ENCODE measurements around the gene CCDC34.
"Not testable (repeated sequence)": the region's sequence is repeated elsewhere in the genome, so short reads cannot be mapped to it uniquely, and the experiment has no call there.

The CCDC34 gene

DNA sequence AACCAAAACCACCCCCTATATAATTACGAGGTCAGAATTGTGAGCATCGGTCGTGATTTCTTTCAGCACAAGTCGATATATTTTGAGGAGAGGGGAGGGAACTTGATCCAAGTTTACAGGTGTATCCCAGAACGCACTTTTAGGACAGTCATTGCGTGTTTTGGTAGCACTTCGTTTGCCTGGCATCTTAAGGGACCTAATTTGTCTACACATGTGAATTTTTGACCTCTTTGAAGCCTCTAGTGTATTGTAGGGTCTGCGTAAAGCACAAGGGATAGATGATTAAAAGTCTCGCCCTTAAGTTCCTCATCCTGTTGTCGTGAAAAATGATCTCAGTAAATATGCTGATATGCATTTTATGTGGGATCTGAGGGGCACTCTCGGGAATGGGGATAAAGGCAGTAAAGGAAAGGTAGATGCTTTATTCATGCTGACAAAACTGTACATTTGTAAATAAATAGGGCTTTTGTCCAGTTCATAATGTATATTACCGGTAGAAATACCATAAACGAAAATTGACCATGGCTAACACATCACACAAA is 632 bp upstream of the CCDC34 start:
- no peak for DNase-seq (ENCODE audit: low read depth in 1 of 2, low spot score in 1 of 2)

DNA sequence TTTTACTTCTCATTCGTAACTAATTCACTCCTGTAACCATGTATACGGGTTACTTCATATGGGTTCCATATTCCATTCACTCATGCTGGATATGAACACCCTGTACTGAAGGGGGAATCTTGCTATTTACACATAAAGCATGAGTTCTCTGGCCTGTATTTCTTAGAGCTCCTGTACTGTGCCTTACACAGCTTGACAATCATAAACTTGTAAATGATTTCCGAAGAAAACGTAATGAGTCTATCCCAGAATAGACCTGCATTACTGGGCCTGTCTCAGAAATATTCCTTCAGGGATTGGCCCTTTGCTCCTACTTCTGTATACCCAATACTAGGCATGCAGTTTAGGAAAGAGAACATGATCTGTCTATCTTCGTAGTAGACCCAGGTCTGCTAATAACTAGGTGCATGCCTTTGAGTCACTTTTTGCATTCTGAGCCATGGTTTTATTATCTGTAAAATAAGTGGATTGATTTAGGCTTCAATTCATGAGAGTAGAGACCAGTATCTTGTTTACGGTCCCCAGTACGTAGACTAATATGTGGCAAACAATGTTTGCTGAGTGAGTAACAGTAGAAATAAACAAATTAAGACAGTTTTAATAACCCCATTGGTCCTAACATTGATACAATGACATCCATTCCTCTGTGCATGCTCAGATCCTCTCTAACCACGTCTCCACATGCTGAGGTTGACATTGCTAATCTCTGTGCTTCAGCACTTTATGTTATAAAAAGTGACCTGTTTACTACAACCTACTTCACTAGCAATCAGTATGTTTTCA is 1.2 kb downstream of the CCDC34 start:
- no peak for DNase-seq (ENCODE audit: low read depth in 1 of 2, low spot score in 1 of 2)

DNA sequence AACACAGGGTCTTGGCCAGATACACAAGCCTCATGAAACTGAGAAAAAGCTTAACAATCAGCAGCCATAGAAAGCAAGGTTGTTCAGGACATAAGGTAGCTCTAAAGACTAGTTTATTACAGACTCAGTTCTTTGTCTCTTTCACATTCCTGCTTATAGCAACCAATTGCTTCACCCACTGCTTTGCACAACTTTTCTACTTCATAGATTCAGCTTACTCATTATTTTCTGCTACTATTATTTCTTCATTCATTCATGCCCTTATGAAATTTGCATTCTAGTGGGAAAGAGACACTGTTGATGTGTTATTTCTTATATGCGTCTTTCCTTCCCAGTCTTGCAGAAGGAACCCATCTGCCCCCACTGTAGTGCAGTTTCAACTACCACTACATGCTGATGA is 4.7 kb downstream of the CCDC34 start:
- DNase-seq (ENCODE audit: low read depth in 1 of 2, low spot score in 1 of 2) = no peak

DNA sequence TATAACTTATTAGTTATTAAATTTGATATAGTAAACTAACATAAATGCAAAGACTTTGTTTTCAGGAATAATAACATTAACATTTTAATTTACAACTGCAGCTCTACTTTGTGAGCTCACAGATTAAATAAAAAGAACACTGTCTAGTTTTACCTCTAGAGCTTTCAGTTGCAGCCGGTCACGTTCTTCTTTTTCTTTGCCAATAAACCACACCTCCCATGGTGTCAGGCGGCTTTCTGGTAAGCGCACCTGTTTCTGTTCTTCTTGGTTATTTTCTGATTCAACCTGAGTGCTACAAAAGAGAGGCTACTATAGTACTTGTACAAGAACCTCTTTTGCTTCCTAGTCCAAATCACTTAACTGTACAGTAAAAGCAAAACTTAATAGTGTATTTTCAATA is 5.8 kb downstream of the CCDC34 start:
- no peak for DNase-seq (ENCODE audit: low read depth in 1 of 2, low spot score in 1 of 2)

DNA sequence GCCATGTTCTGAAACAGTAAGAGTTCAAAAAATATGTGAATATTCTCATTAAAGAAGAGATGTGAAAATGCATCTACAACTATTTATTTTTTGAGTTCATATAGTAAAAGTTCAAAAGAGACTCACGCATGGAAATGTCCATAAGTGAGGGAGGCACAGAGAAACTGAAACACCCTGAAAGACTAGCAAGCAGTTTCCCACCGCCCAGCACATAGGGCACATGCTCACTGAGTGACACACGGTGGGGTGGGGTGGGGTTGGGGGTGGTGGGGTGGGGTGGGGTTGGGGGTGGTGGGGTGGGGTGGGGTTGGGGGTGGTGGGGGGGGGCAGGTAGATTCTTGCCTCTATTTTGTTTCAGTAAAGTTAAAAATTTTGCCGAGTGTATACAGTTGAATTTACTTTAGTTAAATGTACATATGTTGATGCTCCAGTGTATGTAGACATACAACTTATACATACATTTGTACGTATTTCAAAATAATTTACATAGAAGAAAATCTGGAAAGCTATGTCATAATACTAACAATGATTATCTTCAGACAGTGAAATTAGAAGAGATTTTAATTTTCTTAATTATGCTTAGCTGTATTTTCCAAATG is 6.3 kb downstream of the CCDC34 start:
- DNase-seq (ENCODE audit: low read depth in 1 of 2, low spot score in 1 of 2) = no peak

DNA sequence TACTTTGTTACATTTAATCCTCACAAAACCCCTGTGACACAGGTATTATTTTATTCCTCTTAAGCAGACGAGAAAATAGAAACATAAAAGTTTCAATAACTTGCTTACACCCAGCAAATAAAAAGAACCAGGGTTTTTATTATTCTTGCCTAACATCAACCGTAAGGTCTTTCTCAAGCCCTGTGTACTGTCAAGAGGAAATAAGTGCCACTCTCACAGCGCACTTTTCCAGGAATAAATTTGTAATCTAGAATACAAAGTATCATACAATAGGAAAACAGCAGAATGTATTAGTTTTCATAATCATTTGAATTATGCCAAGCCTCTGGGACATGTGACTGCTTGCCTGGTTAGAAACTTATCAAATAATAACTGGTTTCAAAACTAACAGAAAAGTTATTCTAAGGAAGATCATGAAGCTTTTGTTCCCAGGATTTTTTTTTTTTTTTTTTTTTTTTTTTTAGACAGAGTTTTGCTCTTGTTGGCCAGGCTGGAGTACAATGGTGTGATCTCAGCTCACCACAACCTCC is 7.4 kb downstream of the CCDC34 start:
- DNase-seq (ENCODE audit: low read depth in 1 of 2, low spot score in 1 of 2) = no peak

DNA sequence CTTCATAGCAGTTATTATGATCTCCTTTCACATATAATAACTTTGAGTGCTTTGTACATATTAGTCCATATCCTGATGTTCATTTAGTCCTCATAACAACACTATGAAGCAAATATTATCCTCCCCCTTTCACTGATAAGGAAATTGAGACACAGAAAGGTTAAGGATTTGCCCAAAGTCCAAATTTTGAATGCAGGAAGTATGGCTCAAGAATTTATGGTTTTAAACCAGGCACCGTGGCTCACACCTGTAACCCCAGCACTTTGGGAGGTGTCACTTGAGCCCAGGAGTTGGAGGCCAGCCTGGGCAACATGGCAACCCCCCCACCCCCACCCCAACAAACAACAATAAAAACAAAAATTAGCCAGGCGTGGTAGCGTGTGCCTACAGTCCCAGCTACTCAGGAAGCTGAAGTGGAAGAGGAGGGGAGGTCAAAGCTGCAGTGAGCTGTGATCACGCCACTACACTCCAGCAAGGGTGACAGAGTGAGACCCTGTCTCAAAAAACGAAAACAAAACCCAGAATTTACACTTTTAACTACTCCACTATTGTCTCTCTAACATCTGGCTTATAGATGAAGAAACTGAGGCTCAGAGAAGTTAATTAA is 8.6 kb downstream of the CCDC34 start:
- DNase-seq (ENCODE audit: low read depth in 1 of 2, low spot score in 1 of 2) = no peak

DNA sequence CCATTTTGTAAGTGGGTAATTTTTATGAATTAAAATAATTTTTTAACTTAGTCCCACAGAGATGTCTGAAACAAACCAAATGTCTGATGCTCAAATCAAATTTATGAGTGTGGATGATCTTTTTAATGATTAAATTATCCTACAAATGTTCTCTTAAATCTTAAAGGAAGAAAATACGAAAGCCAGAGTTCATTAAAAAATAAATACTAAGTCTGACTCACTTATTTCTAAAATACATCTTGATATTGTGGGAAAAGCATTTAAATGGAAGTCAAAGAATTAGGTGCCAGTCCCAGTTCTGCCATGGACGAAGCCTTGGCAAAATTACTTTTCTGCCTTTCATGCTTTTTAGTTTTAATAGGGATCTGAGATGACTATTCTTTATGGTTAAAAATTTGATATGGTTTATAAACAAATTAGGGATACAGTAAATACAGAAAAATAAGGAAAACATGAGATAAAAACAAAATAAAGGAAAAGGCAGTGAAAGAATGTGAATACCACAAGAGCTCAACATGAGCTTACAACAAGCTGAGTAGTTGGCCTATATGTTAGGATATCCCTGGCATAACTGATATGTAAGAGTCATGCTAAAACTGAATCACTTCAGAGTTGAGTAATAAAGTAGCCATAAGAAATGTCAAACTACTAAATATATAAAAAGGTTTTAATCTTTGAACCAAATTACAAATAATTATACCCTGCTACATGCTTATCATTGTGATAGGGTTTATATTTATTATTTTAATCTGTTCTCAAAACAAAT is 9.2 kb downstream of the CCDC34 start:
- no peak for DNase-seq (ENCODE audit: low read depth in 1 of 2, low spot score in 1 of 2)

DNA sequence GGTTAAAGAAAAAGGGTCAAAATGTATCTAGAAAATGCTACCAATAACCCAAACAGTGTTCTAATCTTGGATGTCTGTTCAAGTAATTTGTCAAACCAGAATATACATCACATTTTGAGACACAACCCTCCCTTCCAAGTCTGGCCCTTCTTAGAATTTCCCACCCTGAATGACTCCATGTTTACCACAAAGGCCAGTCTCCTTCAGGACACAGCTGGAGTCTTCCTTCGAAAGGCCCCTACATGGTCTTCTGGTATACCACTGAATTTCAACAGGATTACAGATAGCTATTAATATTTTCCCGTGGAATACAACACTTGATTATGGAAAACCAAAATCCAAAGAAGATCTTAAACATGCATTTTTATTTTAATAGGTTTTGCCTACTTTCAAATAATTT is 10.2 kb downstream of the CCDC34 start:
- no peak for DNase-seq (ENCODE audit: low read depth in 1 of 2, low spot score in 1 of 2)

DNA sequence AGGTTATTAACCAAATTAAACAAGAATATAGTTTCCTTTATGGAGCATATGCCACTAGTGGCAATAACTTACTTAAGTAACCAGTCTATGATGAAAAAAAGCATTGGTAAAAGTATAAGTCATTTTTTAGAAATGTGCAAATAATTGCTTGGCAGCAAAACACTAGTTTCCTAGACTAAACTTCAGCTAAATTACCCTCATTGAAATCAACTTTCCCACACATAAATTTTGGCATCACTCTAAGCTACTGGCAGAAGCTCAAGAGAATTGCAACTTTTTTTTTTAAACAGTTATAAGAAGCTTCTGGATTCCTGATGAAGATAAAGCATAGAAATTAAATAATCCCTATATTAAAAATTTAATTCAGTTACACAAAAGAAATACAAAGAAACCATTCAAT is 12.5 kb downstream of the CCDC34 start:
- DNase-seq (ENCODE audit: low read depth in 1 of 2, low spot score in 1 of 2) = no peak

DNA sequence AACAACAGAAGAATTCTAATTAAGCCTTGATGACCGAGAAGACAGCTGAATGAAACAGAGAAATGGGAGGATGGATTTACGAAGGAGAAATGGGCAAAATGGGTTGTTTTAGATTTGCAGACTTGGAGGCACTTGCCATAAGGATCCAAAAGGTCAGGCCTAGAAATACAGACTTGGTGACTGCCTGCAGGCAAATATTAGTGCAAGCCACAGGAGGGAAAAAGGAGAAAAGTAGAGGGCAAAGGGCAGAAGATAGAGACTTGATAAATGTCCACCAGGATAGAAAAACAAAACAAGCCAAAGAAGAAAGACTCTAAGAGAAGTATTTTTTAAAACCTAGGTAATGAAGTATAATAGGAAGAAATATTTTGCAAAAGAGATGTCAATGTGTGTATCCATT is 13.1 kb downstream of the CCDC34 start:
- no peak for DNase-seq (ENCODE audit: low read depth in 1 of 2, low spot score in 1 of 2)

DNA sequence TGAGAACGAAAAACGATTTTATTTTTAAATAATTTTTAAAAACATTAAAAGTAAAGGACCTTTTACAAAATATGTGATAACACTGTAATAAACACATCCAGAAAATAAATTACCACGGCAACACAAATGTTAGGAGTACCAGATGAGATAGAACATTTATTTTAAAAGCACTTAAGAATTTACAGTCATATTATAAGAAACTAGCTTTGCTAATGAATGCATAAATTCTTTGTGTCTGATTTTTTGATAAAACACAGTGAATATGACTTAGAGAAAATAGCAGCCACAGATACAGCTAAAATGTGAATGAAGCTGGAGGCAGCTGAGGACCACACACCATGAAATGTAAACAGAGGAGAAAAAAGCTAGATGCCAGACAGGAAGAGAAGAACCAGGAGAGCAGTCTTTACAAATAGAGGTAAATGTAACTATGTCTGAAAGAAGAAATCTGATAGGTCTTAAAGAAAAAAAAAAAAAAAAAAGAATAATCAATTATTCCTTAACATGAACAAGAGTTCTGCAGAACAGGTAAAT is 14.6 kb downstream of the CCDC34 start:
- DNase-seq (ENCODE audit: low read depth in 1 of 2, low spot score in 1 of 2) = no peak

DNA sequence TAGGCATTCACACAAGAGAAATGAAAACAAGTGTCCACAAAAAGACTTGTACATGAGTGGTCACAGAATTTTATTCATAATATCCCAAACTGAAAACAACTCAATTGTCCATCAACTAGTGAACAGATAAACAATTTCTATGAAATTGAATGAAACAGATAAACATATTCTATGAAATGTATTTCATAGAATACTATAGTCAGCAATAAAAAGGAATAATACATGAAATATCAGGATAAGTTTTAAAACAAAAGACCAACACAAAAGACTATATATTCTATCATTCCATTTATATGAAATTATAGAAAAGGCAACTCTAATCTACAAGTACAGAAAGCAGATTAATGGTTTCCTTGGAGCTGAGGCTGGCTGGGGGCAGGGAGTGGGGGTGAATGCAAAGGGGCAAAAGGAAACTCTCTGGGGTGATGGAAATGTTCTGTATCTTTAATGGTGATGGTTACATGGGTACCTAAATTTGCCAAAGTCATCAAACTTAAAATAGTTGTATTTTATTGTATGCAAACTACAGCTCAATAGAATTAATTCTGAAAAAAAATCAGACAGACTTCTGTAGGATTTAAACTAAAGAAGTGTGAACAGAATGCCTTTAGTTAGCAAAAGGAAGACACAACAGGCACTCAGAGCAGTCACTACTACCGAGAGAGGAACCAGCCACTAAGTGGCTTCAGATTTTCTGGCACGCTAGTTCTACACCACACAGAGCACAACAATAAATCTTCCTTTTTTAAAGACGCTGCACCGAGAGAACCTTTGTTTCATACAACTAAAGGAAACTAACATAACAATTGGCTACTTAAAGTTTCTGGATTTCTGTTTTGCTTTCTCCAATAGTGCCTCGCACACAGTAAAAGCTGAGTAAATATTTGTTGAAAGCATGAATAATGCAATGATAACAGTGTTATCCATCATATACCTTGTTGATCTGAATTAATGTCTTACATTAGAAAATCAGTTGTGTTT is 15.4 kb downstream of the CCDC34 start:
- no peak for DNase-seq (ENCODE audit: low read depth in 1 of 2, low spot score in 1 of 2)

DNA sequence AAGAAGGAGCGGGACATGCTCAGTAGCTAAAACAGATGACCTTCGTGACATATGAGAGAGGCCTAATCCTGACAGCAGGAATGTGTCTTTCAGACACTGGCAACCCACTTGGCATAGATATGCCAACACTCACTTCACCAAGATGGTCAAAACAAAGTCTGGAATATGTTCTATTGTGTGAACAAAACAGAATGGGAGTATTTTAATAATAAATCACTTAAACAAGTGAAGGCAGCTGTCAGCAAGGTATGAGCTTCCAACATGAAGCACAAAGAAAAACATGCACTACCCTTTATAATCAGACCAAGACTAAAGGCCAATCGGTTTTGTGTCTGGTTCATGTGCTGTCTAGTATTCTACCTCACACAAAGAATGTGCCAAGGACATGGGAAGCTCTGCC is 23.1 kb downstream of the CCDC34 start:
- no peak for DNase-seq (ENCODE audit: low read depth in 1 of 2, low spot score in 1 of 2)

DNA sequence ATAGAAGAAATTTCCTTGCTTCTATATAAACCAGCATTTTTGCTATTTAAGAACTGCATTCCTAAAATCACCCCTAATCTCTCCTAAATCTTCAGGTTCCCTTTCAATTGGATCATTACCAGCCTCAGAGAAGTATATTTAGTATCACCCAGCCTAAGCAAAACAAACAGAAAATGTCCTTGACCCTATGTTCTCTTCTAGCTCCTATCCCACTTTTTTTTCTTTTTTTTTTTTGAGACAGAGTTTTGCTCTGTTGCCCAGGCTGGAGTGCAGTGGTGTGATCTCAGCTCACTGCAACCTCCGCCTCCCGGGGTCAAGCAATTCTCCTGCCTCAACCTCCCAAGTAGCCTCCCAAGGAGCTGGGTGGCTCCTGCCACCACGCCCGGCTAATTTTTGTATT is 28.3 kb downstream of the CCDC34 start:
- DNase-seq (ENCODE audit: low read depth in 1 of 2, low spot score in 1 of 2) = not testable (repeated sequence)

DNA sequence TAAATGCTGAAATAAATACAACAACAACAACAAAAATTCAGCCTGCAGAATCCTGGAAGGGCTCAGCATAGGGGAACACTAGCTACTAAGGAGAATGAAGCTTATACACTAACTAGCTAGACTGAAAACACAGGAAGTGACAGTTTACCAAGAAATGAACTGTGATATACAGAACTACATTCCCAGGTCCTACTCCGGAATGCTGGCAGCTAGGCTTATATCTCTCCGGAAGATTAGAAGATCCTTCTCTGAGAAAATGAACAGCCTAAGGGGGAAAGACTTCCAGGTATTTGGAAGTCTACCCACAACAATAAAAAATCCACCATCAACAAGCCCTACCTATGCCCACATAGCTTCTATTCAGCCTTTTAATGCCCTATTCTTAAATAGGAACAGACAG is 31.0 kb downstream of the CCDC34 start:
- DNase-seq (ENCODE audit: low read depth in 1 of 2, low spot score in 1 of 2) = no peak

DNA sequence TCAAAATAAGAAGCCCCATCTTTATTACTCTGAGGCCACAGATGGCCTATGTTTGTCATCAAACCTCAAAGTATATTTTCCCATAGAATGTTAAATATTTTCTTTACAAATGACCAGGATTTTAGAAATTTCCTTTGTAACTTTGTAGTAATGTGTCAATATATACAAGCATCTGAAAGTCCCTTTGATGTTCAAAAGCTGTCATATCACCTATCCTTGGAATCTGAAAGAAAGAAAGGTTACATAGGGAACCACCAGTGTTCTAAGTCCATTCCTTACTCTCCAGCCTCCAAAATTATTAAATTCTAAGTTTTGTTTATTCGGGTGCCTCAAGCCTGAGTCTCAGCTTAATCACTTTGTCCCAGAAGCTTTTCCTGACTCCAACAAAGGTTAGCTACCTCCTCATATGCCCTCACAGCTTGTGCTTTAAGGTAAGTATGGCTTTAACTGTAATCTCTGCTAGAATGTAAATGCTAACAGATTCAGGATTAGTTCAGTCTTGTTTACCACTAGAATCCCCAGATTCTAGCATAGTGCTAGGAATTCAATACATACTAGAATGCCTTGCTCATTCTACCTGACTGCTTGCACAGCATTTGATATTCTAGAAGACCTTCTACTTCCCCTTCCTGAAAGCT is 32.3 kb downstream of the CCDC34 start:
- no peak for DNase-seq (ENCODE audit: low read depth in 1 of 2, low spot score in 1 of 2)

DNA sequence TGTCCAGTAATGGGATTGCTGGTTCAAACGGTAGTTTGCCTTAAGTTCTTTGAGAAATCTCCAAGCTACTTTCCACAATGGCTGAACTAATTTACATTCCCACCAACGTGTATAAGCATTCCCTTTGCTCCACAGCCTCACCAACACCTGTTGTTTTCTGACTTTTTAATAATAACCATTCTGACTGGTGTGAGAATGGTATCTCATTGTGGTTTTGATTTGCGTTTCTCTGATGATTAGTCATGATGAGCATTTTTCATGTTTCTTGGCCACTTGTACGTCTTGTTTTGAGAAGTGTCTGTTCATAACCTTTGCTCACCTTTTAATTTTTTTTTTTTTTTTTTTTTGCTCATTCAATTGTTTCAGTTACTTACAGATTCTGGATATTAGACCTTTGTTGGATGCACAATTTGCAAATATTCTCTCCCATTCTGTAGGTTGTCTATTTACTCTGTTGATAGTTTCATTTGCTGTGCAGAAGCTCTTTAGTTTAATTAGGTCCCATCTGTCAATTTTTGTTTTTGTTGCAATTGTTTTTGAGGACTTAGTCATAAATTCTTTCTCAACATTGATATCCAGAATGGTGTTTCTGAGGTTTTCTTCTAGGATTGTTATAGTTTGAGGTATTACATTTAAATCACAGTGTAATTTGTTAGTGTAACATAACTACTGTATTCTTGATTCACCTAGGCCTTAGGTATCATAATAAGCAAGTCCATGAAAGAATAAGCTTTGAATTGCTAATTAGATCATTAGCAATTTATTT is 33.0 kb downstream of the CCDC34 start:
- DNase-seq (ENCODE audit: low read depth in 1 of 2, low spot score in 1 of 2) = no peak

DNA sequence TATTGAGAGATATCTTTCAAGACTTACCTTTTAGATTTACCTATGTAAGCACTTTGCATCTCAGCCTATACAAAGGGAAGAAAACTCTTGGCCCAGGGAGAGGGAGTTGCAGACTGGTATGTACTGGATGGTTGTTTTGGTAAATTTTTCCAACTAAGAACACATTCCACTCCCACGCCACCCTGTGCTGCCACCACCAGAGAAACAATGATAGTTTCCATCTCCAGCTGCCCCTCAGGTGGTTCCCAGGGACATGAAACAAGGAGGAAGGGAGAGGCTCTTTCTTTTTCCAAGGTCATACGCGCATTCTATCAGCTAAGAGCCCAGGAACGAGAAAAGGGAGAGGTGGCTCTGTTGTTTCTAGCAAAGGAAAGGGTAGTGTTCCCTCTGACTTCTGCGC is 34.4 kb downstream of the CCDC34 start:
- DNase-seq (ENCODE audit: low read depth in 1 of 2, low spot score in 1 of 2) = no peak
